ENCODE data around the gene IPO4.

GRCh38 chr14:24238123-24238522, 49.5 kb upstream of the IPO4 start:
- TF ChIP-seq CTCF (IDR thresholded peaks at IDR 0.05; ENCODE audit: poor library complexity) (no peak), EZH2 (IDR thresholded peaks at IDR 0.05; ENCODE audit: borderline replicate concordance) (no peak)
